ENCODE results near the gene UHRF1. TPM values are rescaled to one million over a fixed set of nuclear protein-coding genes. Genes with fewer than 3 reads are reported as not detected.
"Not testable (repeated sequence)": the region's sequence is repeated elsewhere in the genome, so short reads cannot be mapped to it uniquely, and the experiment has no call there.

The UHRF1 gene
- total RNA-seq, 1 experiment from 2014 or later = 132 TPM

GRCh38 chr19:4897146-4897545 lies 12.2 kb upstream of the UHRF1 start:
- DNase-seq (ENCODE audit: low read depth) = no peak

- DNase-seq (ENCODE audit: low read depth) = not testable (repeated sequence)
Observed at GRCh38 chr19:4900879-4901278, 8.4 kb upstream of the UHRF1 start.

GRCh38 chr19:4902796-4903195 lies 6.5 kb upstream of the UHRF1 start, which contains the start of gene ARRDC5:
Gene ARRDC5, minus strand, starts transcription at chr19:4902896. Its CDS starts 71 bp downstream, at chr19:4902825.
- no peak for DNase-seq (ENCODE audit: low read depth)

- no peak for DNase-seq (ENCODE audit: low read depth)
Observed at GRCh38 chr19:4904481-4904880, 4.8 kb upstream of the UHRF1 start.

- DNase-seq (ENCODE audit: low read depth) = no peak
Observed at GRCh38 chr19:4906963-4907362, 2.3 kb upstream of the UHRF1 start.

GRCh38 chr19:4908360-4908759 lies 941 bp upstream of the UHRF1 start:
- DNase-seq (ENCODE audit: low read depth) = no peak

- DNase-seq (ENCODE audit: low read depth) = no peak
Observed at GRCh38 chr19:4908781-4909155, 533 bp upstream of the UHRF1 start.

GRCh38 chr19:4909897-4910593 lies 744 bp downstream of the UHRF1 start:
- peak; percentile 93 for DNase-seq (ENCODE audit: low read depth)

GRCh38 chr19:4910594-4911281 lies 1.4 kb downstream of the UHRF1 start:
- DNase-seq (ENCODE audit: low read depth) = peak; percentile 78

- DNase-seq (ENCODE audit: low read depth) = no peak
Observed at GRCh38 chr19:4911314-4911713, 2.0 kb downstream of the UHRF1 start.

- peak; percentile 100 for DNase-seq (ENCODE audit: low read depth)
Observed at GRCh38 chr19:4911786-4912672, 2.7 kb downstream of the UHRF1 start.

- peak; percentile 26 for DNase-seq (ENCODE audit: low read depth)
Observed at GRCh38 chr19:4913996-4914735, 4.9 kb downstream of the UHRF1 start.

GRCh38 chr19:4914736-4915501 lies 5.6 kb downstream of the UHRF1 start:
- peak; percentile 91 for DNase-seq (ENCODE audit: low read depth)

- DNase-seq (ENCODE audit: low read depth) = no peak
Observed at GRCh38 chr19:4916292-4917082, 7.2 kb downstream of the UHRF1 start.

GRCh38 chr19:4922530-4923275 lies 13.4 kb downstream of the UHRF1 start:
- DNase-seq (ENCODE audit: low read depth) = no peak

GRCh38 chr19:4923276-4923747 lies 14.0 kb downstream of the UHRF1 start:
- DNase-seq (ENCODE audit: low read depth) = no peak

GRCh38 chr19:4929186-4929585 lies 19.9 kb downstream of the UHRF1 start:
- peak; percentile 58 for DNase-seq (ENCODE audit: low read depth)

GRCh38 chr19:4930664-4931063 lies 21.4 kb downstream of the UHRF1 start:
- no peak for DNase-seq (ENCODE audit: low read depth)

- no peak for DNase-seq (ENCODE audit: low read depth)
Observed at GRCh38 chr19:4932711-4933110, 23.4 kb downstream of the UHRF1 start.

All from LHCN-M2 (cell line).